NOMO-1 treated with DMSO at 0.1 percent for 48 hours (cell line): ENCODE measurements around the gene C1QTNF4.

ENCODE experiments used
- DNase-seq: peaks from one replicate; lab custom pipeline; 2025; ENCODE audit not compliant: unreplicated experiment; lab: John Stamatoyannopoulos, UW

C1QTNF4 gene

GRCh38 chr11:47593492-47593933 is 698 bp downstream of the C1QTNF4 start:
- DNase-seq, result no peak

- no peak for DNase-seq
Observed at GRCh38 chr11:47592970-47593369, 1.2 kb downstream of the C1QTNF4 start.

DNA sequence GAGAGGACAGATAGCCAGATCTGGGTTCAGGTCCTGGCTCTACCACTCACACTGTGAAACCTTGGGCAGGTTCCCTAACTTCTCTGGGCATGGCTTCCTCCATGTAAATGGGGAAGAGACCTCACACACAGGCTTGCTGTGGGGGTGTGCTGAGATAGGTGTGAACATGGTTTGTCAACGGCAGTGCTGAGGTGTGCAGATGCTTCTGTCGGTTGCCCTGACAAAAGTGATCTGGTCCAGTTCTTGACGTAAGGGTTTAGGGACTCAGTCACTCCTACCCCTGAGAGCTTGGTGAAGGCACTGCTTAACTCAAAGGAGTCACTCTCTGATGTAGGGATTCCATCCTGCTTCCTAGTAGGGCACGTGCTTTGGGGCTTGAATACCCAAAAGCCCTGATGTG is 2.0 kb downstream of the C1QTNF4 start:
- peak; percentile 48 for DNase-seq

- DNase-seq, result peak; percentile 80
Observed at GRCh38 chr11:47591764-47592163, 2.4 kb downstream of the C1QTNF4 start.

DNA sequence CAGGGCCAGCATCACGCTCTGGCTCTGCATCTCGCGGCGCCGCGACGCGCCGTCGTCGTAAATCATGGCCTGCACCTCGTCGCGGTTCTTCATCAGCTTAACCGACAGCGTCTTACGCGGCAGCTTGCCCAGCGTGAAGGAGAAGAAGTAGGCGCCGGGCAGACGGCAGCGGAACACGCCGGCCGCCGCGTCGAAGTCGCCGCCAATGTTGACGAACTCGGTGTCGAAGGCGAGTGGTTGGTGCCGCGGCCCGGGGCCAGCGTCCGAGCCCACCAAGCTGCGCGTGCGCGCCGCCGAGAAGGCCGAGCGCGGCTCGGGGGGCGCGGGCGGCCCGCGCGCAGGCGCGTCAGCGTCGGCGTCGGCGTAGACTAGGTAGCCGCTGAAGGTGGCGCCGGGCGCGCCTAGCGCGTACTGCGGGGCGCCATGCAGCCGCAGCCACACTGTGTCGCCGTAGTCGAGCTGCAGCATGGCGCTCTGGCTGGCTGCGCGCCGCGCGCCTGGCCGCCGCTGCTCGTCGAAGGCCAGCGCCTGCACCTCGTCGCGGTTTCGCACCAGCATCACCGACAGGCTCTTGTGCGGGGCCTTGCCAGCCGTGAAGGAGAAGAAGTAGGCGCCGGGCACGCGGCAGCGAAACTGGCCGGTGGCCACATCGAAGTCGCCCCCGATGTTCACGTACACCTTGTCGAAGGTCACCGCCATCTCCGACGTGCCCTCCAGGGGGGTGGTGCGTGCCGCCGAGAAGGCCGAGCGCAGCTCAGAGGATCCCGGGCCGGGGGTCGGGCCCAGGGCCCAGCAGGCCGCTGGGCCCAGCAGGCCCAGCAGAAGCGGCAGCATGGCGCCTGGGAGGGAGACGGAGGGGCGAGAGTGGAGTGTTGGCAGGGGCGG is 4.0 kb downstream of the C1QTNF4 start:
- DNase-seq, result no peak

- no peak for DNase-seq
Observed at GRCh38 chr11:47589584-47589976, 4.6 kb downstream of the C1QTNF4 start.

DNA sequence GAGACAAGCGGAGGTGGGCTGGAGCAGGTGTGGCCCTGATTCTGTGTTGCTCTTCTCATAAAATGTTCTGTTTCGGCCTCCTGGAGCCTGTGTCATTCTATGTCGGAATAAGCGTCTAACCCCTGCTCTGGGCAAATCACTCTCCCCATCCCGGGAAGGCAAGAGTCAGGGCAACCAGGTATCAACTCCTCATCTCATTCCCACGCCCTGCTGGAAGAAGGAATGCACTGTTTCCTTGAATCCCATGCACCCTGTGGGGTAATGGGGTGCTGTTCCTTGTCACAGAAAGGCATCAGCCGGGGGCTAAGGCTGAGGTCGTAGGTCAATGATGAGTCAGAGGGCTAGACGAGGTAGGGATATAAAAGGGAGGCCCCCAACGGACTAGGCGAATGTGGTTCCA is 5.1 kb downstream of the C1QTNF4 start:
- no peak for DNase-seq

GRCh38 chr11:47587723-47588326 is 6.4 kb downstream of the C1QTNF4 start:
- DNase-seq, result peak; percentile 91

GRCh38 chr11:47587039-47587716 is 7.0 kb downstream of the C1QTNF4 start:
- DNase-seq, result no peak

DNA sequence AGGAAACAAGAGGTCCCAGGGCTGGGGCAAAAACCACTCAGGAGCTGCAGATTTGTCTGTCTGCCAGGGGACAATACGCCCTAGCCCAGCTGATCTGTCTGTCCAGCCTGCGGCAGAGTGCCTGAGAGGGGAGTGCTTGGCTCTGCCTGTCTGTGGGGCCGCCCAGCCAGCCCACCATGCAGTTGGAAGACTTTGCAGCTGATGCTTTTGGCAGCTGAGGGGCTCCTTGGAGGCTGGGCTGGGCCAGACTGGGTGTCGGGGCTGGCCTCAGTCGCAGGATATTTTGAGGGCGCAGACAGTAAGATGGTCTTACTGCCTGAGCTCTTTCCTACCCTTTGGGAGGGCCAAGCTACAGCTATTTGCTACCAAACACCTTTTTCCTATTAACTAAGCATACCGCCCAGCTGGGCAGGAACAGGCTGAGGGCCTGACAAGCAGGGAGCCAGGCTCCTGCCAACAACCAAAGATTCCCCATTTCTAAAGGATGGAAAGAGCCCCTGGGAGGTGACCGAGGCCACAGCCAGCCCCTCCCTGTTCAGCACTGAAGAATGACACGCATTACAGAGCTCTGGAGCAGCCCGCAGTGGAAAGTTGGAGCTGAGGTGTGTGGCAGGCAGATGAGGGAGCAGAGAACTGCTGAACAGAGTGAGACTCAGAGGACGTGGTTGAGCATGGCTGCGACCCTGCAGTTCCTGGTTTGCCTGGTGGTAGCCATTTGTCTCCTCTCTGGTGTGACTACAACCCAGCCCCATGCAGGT is 7.9 kb downstream of the C1QTNF4 start, which contains the start of gene FAM180B:
FAM180B (plus strand) TSS at position 581 of the 758 bp plus-strand sequence; CDS start at position 672, 91 bp downstream.
- DNase-seq, result no peak

GRCh38 chr11:47583844-47584243 is 10.4 kb downstream of the C1QTNF4 start:
- no peak for DNase-seq

DNA sequence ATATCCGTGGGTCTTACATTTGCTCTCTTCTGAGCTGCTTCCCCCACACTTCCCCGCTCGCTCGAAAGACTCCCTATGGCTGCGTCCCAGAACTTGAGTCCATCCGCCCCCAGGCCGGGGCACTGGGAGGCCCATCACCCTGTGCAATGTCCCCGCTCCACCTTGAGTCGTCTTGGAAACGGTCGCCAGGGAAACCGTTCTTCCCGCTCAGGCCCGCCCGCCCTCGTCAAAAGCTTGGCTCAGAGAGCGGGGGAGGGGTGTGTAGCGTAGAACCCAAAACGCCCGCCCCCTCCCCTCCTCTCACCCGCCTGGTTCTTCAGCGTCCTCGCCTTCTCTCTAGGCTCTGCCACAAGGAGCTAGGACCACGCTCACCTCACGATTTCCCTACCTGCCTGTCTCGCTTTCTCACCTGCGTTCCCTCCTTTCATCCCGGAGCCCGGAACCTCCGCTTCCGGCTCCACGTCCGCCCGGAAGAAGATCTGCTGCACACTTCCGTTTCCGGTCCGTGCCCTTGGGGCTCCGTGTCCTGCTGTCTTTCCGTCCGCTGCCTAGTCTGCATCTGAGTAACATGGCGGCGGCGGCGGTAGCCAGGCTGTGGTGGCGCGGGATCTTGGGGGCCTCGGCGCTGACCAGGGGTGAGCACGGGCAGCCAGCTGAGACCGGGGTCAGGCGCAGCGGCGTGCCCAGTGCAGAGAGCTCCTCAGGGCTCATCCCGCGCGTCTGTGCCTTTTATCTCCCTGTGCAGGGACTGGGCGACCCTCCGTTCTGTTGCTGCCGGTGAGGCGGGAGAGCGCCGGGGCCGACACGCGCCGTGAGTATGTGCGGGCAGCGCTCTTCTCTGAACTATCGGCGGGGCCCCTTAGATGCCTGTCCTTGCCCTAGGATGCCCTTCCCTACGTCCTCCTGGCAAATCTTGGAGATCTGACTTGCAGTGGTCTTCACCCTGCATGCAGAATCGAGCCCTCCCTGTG is 15.4 kb downstream of the C1QTNF4 start, which contains the start of the genes KBTBD4 and NDUFS3:
KBTBD4 (minus strand) TSS at position 447 of the 971 bp plus-strand sequence; CDS start at position 428, 19 bp downstream.
NDUFS3 (plus strand) TSS at position 551 of the 971 bp plus-strand sequence; CDS start at position 569, 18 bp downstream.
- DNase-seq, result peak; percentile 81

DNA sequence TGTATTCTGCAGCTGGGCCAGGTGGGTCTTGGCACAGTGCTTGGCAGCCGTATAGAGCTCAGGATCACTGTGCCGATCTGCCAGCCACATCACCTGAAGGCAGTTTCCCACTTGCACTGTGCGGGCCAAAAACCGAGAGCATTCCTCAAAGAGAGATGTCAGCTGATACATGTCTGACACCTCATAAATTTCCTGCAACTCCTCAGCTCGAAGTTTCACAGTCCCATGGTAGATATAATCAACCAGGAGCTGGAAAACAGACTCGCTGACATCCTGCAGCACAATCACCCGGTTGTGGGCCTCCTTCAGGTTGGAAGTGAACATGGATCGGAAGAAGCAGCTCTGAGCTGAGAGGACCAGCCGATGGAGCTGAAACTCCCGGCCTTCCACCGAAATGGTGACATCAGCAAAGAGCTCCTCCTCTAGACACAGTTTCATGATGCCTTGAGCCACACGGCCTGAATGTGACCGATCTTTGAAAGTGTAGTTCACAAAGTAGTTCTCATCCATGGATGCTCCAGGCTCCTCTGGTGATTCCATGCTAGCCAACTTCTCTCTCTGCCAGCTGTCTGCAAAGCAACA is 16.7 kb downstream of the C1QTNF4 start:
- DNase-seq, result no peak

GRCh38 chr11:47573321-47573720 is 20.9 kb downstream of the C1QTNF4 start:
- no peak for DNase-seq

DNA sequence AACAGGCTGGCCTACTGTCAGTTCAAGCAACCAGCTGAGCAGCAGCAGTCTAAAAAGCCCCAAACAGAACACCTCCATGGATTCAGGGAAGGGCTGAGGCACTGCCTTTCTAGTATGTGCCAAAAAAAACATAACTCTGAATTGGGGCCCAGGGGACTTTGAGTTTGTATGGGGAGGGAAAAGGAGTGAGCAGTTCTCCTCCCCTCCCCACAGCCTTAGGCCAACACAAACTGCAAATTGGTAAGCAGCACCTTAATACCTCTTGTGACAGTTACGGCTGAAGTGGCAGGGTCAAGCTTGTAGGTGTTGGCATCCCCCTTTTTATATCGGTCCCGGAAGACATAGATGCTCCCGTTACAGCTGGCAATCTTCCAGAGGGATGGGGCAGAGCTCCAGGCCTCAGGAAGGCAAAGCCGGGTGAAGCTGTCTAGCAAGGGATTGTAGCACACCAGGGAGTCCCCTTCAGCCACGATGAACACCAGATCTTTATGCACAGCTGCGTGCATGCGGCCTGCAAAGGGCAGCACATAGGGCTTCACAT is 21.4 kb downstream of the C1QTNF4 start:
- DNase-seq, result no peak

GRCh38 chr11:47571895-47572294 is 22.3 kb downstream of the C1QTNF4 start:
- DNase-seq, result no peak

DNA sequence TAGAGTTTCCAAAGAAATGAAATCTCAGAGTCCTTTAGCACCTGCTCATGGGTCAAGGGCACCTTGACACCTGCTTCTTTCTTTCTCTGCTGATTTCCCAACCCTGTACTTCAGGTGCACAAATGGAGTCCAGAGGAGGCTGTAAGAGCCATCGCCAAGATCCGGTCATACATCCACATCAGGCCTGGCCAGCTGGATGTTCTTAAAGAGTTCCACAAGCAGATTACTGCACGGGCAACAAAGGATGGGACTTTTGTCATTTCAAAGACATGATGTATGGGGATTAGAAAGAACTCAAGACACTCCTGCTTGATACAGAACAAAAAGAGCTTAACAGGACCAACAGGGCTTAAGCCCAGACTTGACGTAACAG is 22.9 kb downstream of the C1QTNF4 start:
- DNase-seq, result no peak

DNA sequence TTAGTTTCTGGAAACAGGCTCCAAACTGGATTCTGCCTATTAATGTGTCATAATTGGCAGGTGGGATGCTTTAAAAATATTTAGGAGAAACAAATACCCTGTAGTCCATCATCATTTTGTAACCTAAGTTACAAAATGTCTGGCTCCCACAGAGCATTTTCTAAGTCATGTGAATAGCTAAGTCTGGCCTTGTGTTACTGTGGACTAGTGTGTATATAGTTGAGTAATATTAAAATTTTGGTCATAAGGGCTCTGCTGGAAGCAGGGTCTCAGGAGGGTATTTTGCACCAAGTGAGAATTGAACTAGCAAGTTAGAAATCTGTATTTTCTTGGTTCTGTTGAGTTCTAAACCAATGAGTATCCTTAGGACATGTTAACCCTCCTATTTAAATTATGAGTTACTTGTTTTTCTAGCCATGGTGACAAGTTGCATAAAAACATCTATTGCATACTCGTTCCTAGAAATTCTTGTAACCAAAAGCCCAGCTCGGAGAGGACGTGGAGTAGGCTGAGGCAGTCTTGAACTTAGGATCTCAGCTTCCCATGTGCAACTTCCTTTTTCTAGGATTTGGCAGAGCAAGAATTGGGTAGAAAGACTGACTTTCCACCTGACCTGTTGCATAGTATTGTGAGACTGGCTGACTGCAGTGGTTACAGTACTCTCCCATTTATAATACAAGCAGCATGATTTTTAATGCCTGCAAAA is 23.4 kb downstream of the C1QTNF4 start:
- no peak for DNase-seq
